Thoracic aorta endothelial cell (primary cell): Measurements from ENCODE around the gene KRTAP5-5. TPM values are rescaled to one million over a fixed set of nuclear protein-coding genes. Genes with fewer than 3 reads are reported as not detected.

ENCODE experiments used
- total RNA-seq: library from RNA; depleted of rRNA; stranded (reverse); fragments of >200 nt; gene quantifications from 2 replicates; pipeline ENCODE4 v1.2.3, GENCODE V29; 2012

Gene KRTAP5-5
- not detected in 2 replicates for total RNA-seq

GRCh38 chr11:1629326-1630185 lies at the start of gene KRTAP5-5:
KRTAP5-5 (plus strand) TSS chr11:1629775; CDS start chr11:1629841, 66 bp downstream.

GRCh38 chr11:1584661-1585370 lies 44.8 kb upstream of the KRTAP5-5 start, which contains the start of gene KRTAP5-1:
KRTAP5-1 (minus strand) TSS chr11:1585283; CDS start chr11:1585249, 34 bp downstream.

GRCh38 chr11:1597994-1598380 lies 31.6 kb upstream of the KRTAP5-5 start, which contains the start of gene KRTAP5-2:
KRTAP5-2 (minus strand) TSS chr11:1598294; CDS start chr11:1598250, 44 bp downstream.

GRCh38 chr11:1608363-1608762 lies 21.2 kb upstream of the KRTAP5-5 start, which contains the start of gene KRTAP5-3:
KRTAP5-3 (minus strand) TSS chr11:1608463; CDS start chr11:1608385, 78 bp downstream.

GRCh38 chr11:1622086-1622485 lies 7.5 kb upstream of the KRTAP5-5 start, which contains the start of gene KRTAP5-4:
KRTAP5-4 (minus strand) TSS chr11:1622138; CDS start chr11:1622093, 45 bp downstream.

Other genes starting within 250 kb of the KRTAP5-5 start
- 0.36 and 0.53 TPM in 2 replicates for gene BRSK2, start 239.8 kb upstream of the KRTAP5-5 start, total RNA-seq
- gene MOB2, start 143.0 kb upstream of the KRTAP5-5 start, total RNA-seq = 17.0 and 21.1 TPM in 2 replicates
- 0.40 and 1.3 TPM in 2 replicates for gene DUSP8, start 57.5 kb upstream of the KRTAP5-5 start, total RNA-seq
- gene KRTAP5-1, start 44.5 kb upstream of the KRTAP5-5 start, total RNA-seq = not detected in 2 replicates
- gene KRTAP5-2, start 31.5 kb upstream of the KRTAP5-5 start, total RNA-seq = not detected in 2 replicates
- gene KRTAP5-3, start 21.3 kb upstream of the KRTAP5-5 start, total RNA-seq = not detected in 2 replicates
- gene KRTAP5-4, start 7.6 kb upstream of the KRTAP5-5 start, total RNA-seq = not detected in 2 replicates
- not detected in 2 replicates for gene KRTAP5-6, start 67.4 kb downstream of the KRTAP5-5 start, total RNA-seq
- 0.07 TPM in 1 of 2 replicates, not detected in the other for gene IFITM10, start 120.8 kb downstream of the KRTAP5-5 start, total RNA-seq
- gene CTSD, start 134.2 kb downstream of the KRTAP5-5 start, total RNA-seq = 56.7 and 65.2 TPM in 2 replicates
- gene SYT8, start 205.2 kb downstream of the KRTAP5-5 start, total RNA-seq = not detected in 2 replicates
- not detected in 2 replicates for gene TNNI2, start 209.2 kb downstream of the KRTAP5-5 start, total RNA-seq
- 0.27 TPM in 1 of 2 replicates, not detected in the other for gene LSP1, start 223.3 kb downstream of the KRTAP5-5 start, total RNA-seq